ENCODE measurements around the gene PSMD8.

Gene PSMD8

GRCh38 chr19:38412961-38413360 is 38.6 kb downstream of the PSMD8 start:
- no peak for DNase-seq

- no peak for DNase-seq
These were observed 39.0 kb downstream of the PSMD8 start for GRCh38 chr19:38413416-38413815.

GRCh38 chr19:38417146-38417543 is 42.8 kb downstream of the PSMD8 start:
- no peak for DNase-seq

- peak; percentile 73 for DNase-seq
These were observed 43.5 kb downstream of the PSMD8 start for GRCh38 chr19:38417544-38418506.

GRCh38 chr19:38420935-38421334 is 46.6 kb downstream of the PSMD8 start:
- DNase-seq, result no peak

- DNase-seq, result no peak
These were observed 47.5 kb downstream of the PSMD8 start for GRCh38 chr19:38421856-38422255.

GRCh38 chr19:38422438-38422837 is 48.1 kb downstream of the PSMD8 start:
- no peak for DNase-seq

GRCh38 chr19:38424272-38424671 is 49.9 kb downstream of the PSMD8 start:
- no peak for DNase-seq

- no peak for DNase-seq
These were observed 50.9 kb downstream of the PSMD8 start for GRCh38 chr19:38425222-38425809.

- DNase-seq, result peak; percentile 53
These were observed 51.6 kb downstream of the PSMD8 start, which contains the start of gene RASGRP4 for GRCh38 chr19:38425810-38426466. Gene RASGRP4, minus strand, starts transcription at chr19:38426219. Its CDS starts 128 bp downstream, at chr19:38426091.

GRCh38 chr19:38427035-38427677 is 52.8 kb downstream of the PSMD8 start:
- DNase-seq, result peak; percentile 50

- no peak for DNase-seq
These were observed 54.9 kb downstream of the PSMD8 start for GRCh38 chr19:38429055-38429810.

- DNase-seq, result no peak
These were observed 55.4 kb downstream of the PSMD8 start for GRCh38 chr19:38429811-38430156.

- no peak for DNase-seq
These were observed 56.6 kb downstream of the PSMD8 start for GRCh38 chr19:38430931-38431330.

- DNase-seq, result peak; percentile 49
These were observed 58.9 kb downstream of the PSMD8 start, which contains the start of gene RYR1 for GRCh38 chr19:38433268-38433733. Gene RYR1, plus strand, starts transcription at chr19:38433691. Its CDS starts 139 bp downstream, at chr19:38433830.
